HepG2 (cell line): Measurements from ENCODE around the gene ALK. TPM values are rescaled to one million over a fixed set of nuclear protein-coding genes. Genes with fewer than 3 reads are reported as not detected.

ENCODE experiments used
- ATAC-seq: fragments of 200-7000 bp; cut with Tn5 transposase; 3 replicates; pipeline ENCODE4 v1.9.1; 2020; ENCODE audit warnings: mild to moderate bottlenecking, moderate library complexity
- BruUV-seq: library from RNA; stranded (reverse); fragments of 400-500 nt; replicated peaks from 2 replicates; lab custom pipeline; 2021; lab: Mats Ljungman, UMichigan
- CTCF ChIA-PET: fragments of 300-600 bp; formaldehyde crosslinking; extraction: SDS; loops from one replicate; lab custom pipeline; 2021; ENCODE audit warnings: low total read pairs, inconsistent platforms, low intra/inter-chr PET ratio; lab: Yijun Ruan, JAX
- POLR2A ChIA-PET: fragments of 350-600 bp; sonication (Branson Sonifier 250); formaldehyde crosslinking; loops from one replicate; lab custom pipeline; 2020; ENCODE audit warnings: antibody characterized with exemption, inconsistent platforms; lab: Yijun Ruan, JAX
- DNase-seq: peaks from one replicate; pipeline ENCODE4 v3.0.0-alpha.2; 2015; ENCODE audit warnings: low spot score
- FAIRE-seq: peaks from 3 replicates; lab custom pipeline; 2011; peaks lifted over from hg19 to GRCh38; lab: Jason Lieb, UNC
- H2AFZ ChIP-seq: one replicate; pipeline ENCODE4 v1.6.1; 2011; ENCODE audit warnings: low read length, inconsistent platforms
- H3K27ac ChIP-seq: fragments of 300-600 bp; 3 replicates; pipeline ENCODE4 v1.8.0; 2011; ENCODE audit warnings: mixed run types, mild to moderate bottlenecking, mixed read lengths, low read length, inconsistent platforms; ENCODE audit not compliant: insufficient read depth; ENCODE audit errors: extremely low read length
- H3K27me3 ChIP-seq, 2 experiments: fragments of 200-600 bp in 1 of 2; 2 replicates in 1 of 2; 3 replicates in 1 of 2; pipeline versions ENCODE4 v1.6.0 to v1.8.0; 2011; ENCODE audit warnings: low read length in 2 of 2, mild to moderate bottlenecking in 2 of 2, moderate library complexity in 2 of 2, inconsistent platforms in 1 of 2; ENCODE audit not compliant: insufficient read depth in 2 of 2, control insufficient read depth in 1 of 2
- H3K36me3 ChIP-seq, 2 experiments: fragments of 200-600 bp in 1 of 2; replicated peaks in 1 of 2; 2 replicates in 1 of 2; 3 replicates in 1 of 2; pipeline versions ENCODE4 v1.5.1 to v1.8.0; 2011; ENCODE audit warnings: low read length in 2 of 2, inconsistent platforms in 1 of 2; ENCODE audit not compliant: insufficient read depth in 2 of 2, control insufficient read depth in 1 of 2
- H3K4me1 ChIP-seq: 2 replicates; pipeline ENCODE4 v1.5.1; 2012; ENCODE audit warnings: low read length, inconsistent platforms; ENCODE audit not compliant: insufficient read depth
- H3K4me2 ChIP-seq: 2 replicates; pipeline ENCODE4 v1.6.0; 2011; ENCODE audit warnings: low read depth, low read length, inconsistent platforms
- H3K4me3 ChIP-seq, 3 experiments: fragments of 200-600 bp in 1 of 3; sonication (generic), shearing (Covaris generic) in 1 of 3; replicated peaks in 1 of 3; 2 replicates each; pipeline ENCODE4 v1.5.1; 2011 to 2016; ENCODE audit warnings: low read length in 3 of 3, inconsistent platforms in 2 of 3, low read depth in 2 of 3, mild to moderate bottlenecking in 2 of 3, control low read depth in 1 of 3, mixed read lengths in 1 of 3; ENCODE audit not compliant: insufficient read depth in 1 of 3
- H3K79me2 ChIP-seq: one replicate; pipeline ENCODE4 v1.6.1; 2011; ENCODE audit warnings: low read length, inconsistent platforms; ENCODE audit not compliant: insufficient read depth
- H3K9ac ChIP-seq: 2 replicates; pipeline ENCODE4 v1.6.0; 2011; ENCODE audit warnings: mild to moderate bottlenecking, low read depth, low read length, inconsistent platforms; ENCODE audit not compliant: insufficient read depth
- H3K9me3 ChIP-seq: 2 replicates; pipeline ENCODE4 v1.5.1; 2012; ENCODE audit warnings: mild to moderate bottlenecking, low read length
- H4K20me1 ChIP-seq: 2 replicates; pipeline ENCODE4 v1.6.0; 2011; ENCODE audit warnings: inconsistent platforms, mild to moderate bottlenecking, low read length, moderate library complexity; ENCODE audit not compliant: insufficient read depth
- ARHGAP35 ChIP-seq: sonication (generic); formaldehyde crosslinking; IDR thresholded peaks from 2 replicates; pipeline ENCODE4 v1.9.0; 2022; ENCODE audit warnings: mild to moderate bottlenecking, inconsistent platforms, moderate library complexity, missing genetic modification reagents, borderline replicate concordance
- MED13 ChIP-seq: sonication (generic); formaldehyde crosslinking; IDR thresholded peaks from 2 replicates; pipeline ENCODE4 v1.5.0; 2020; ENCODE audit warnings: missing genetic modification reagents
- TBX2 ChIP-seq: sonication (generic); formaldehyde crosslinking; IDR thresholded peaks from 2 replicates; pipeline ENCODE4 v1.5.0; 2020; ENCODE audit warnings: missing genetic modification reagents, mild to moderate bottlenecking, borderline replicate concordance
- ZMYM4 ChIP-seq: sonication (generic); formaldehyde crosslinking; IDR thresholded peaks from 2 replicates; pipeline ENCODE4 v1.8.1; 2023; ENCODE audit warnings: mild to moderate bottlenecking, missing genetic modification reagents
- ZNF296 ChIP-seq: sonication (generic); formaldehyde crosslinking; conservative IDR thresholded peaks from 2 replicates; pipeline ENCODE4 v1.5.0; 2020; ENCODE audit warnings: mild to moderate bottlenecking, missing genetic modification reagents
- ZNF468 ChIP-seq: sonication (generic); formaldehyde crosslinking; IDR thresholded peaks from 2 replicates; pipeline ENCODE4 v1.8.0; 2022; ENCODE audit warnings: mild to moderate bottlenecking, moderate library complexity, missing genetic modification reagents
- ZNF556 ChIP-seq: sonication (generic); formaldehyde crosslinking; IDR thresholded peaks from 2 replicates; pipeline ENCODE4 v1.4.0; 2020; ENCODE audit warnings: mild to moderate bottlenecking, missing genetic modification reagents, borderline replicate concordance
- ZNF607 ChIP-seq: sonication (generic); formaldehyde crosslinking; IDR thresholded peaks from 2 replicates; pipeline ENCODE4 v1.5.1; 2020; ENCODE audit warnings: missing genetic modification reagents, mild to moderate bottlenecking, borderline replicate concordance
- WGBS: methylation state at CpG from one replicate; pipeline ENCODE4 v1.1.6; 2017; ENCODE audit warnings: low lambda C conversion rate; 5-methylcytosine and 5-hydroxymethylcytosine counted together
- in situ Hi-C: cut with HindIII; loops from 2 replicates; pipeline ENCODE4 v1.10.0; 2017; ENCODE audit warnings: low pct_unique_long_range_greater_than_20kb; ENCODE audit not compliant: extremely low pct_ligation_motif_present
- intact Hi-C: fragments of 100-400 bp; cut with micrococcal nuclease; formaldehyde crosslinking; loops from one replicate; pipeline ENCODE4 v1.10.0; 2022; ENCODE audit not compliant: unreplicated experiment
- polyA plus RNA-seq, 8 experiments: library from polyadenylated mRNA; depleted of rRNA in 3 of 8; stranded (reverse) in 7 of 8; unstranded in 1 of 8; fragments of >200 nt; fragmentation: Illumina TruSeq in 4 of 8; extraction: Trizol in 4 of 8; gene quantifications; 2 replicates each; pipeline versions ENCODE4 v1.2.1 to v1.2.3, GENCODE V29; 2011 to 2016; ENCODE audit warnings: low read depth in 4 of 8, missing spikeins in 1 of 8, mixed read lengths in 1 of 8; ENCODE audit not compliant: insufficient read depth in 1 of 8
- total RNA-seq, 5 experiments: library from RNA; depleted of rRNA; stranded (reverse); fragments of >200 nt; fragmentation: Illumina TruSeq; extraction: Trizol; gene quantifications; 2 replicates each; pipeline ENCODE4 v1.2.3, GENCODE V29; 2016; ENCODE audit warnings: low read depth in 1 of 5
- TF ChIP-seq, protein P1 (sequence below): sonication (generic); formaldehyde crosslinking; IDR thresholded peaks from 2 replicates; pipeline ENCODE4 v1.5.0; 2020; ENCODE audit warnings: missing genetic modification reagents
- TF ChIP-seq, protein P2 (sequence below): IDR thresholded peaks from 2 replicates; pipeline ENCODE4 v1.6.1; 2016; ENCODE audit warnings: missing biosample characterization, missing genetic modification reagents, low read depth
- TF ChIP-seq, protein P3 (sequence below): sonication (generic); formaldehyde crosslinking; IDR thresholded peaks from 2 replicates; pipeline ENCODE4 v1.4.0; 2020; ENCODE audit warnings: missing genetic modification reagents

ALK gene
- total and polyA plus RNA-seq, 2 of the 13 experiments (the other 11 are each of a cell fraction or from before 2014, with no cell fraction given) = not detected

DNA sequence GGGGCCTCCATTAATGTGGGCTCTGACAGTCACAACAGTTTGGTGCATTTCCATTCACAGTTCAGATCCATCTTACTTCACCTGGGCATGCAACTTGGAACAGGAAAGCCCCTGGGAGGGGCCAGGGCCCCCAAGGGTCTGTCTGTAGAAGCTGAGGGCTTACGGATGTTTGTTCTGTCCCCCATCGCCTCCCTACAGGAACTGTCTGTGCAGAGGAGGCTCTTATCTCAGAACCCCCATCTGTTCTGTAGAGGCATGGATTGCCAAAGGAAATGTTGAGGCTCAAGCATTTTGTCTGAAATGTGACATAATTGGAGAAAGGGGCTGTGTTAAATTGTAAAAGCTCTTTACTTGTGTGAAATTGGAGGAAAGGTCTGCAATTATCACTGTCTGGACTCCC is 471.9 kb downstream of the ALK start:
- ChIA-PET POLR2A (no interaction called here), CTCF (no interaction called here)
- no peak overlapping the region for H3K9ac ChIP-seq
- H3K4me1 ChIP-seq = no peaks in the 10 kb centered on the region
- H3K4me3 ChIP-seq = no peak overlapping the region
- intact Hi-C loops (no loop called here), in situ Hi-C loops (no loop called here)
- no peaks in the 10 kb centered on the region for H3K9me3 ChIP-seq
- H3K4me2 ChIP-seq = no peak overlapping the region
- no peak overlapping the region for H3K27ac ChIP-seq
- FAIRE-seq (no peak), DNase-seq (no peak)
- BruUV-seq = no TSS peak
- H2AFZ ChIP-seq = no peak overlapping the region
- WGBS = 58% methylated on average over 2 of the region's 2 CpGs
- no peaks in the 10 kb centered on the region for H4K20me1 ChIP-seq
- TF ChIP-seq, protein P1, sequence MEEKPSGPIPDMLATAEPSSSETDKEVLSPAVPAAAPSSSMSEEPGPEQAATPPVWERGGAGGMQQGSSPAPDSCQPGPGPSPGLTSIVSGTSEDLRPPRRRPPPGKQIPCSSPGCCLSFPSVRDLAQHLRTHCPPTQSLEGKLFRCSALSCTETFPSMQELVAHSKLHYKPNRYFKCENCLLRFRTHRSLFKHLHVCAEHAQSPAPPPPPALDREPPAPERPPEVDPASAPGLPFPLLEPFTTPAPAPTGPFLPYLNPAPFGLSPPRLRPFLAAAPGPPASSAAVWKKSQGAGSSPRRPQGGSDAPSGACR (CRISPR knock-in tag) = no peak
- TF ChIP-seq, all 625 proteins: peak for 0
- no peak for ATAC-seq
- Histone ChIP-seq H3K36me3 (no peaks in the 10 kb centered on the region), H3K79me2 (no peaks in the 10 kb centered on the region), H3K27me3 (peaks cover 1 to 11% of the 10 kb centered on the region in 2 experiments; a peak in 1 of 5 replicates)

DNA sequence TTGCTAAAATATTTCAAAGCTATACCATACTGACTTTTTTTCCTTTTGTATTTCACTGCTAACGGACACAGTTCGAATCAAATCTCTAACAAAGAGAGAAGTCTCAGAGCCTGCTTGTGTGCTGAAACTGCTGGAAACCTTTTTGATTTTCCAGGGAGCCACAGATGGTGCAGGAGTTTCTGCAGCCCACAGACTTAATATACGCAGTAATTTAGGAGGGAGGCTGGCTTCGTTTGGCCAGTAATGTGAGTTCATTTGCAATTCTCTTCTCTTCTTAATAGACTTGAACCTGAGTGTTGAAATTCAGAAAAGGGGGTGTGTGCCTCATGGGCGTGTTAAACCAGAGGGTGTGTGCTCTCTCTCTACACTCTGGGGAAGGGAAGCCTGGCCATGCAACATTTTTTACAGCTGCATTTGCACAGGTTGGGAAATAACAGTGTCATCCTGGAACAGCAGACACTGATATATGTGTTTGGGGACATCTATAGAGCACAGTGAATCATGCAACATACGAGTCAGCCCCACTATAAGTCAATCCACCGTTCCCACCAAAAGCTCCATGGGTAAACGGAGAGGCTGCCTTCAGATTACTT is 473.2 kb downstream of the ALK start:
- POLR2A ChIA-PET = no interaction called here
- ATAC-seq (no peak), FAIRE-seq (no peak), DNase-seq (no peak)
- Histone ChIP-seq H3K4me3 (no peak overlapping the region), H3K9me3 (no peaks in the 10 kb centered on the region), H3K27me3 (peaks cover 1 to 14% of the 10 kb centered on the region in 2 experiments; a peak in 2 of 5 replicates), H4K20me1 (no peaks in the 10 kb centered on the region), H3K36me3 (no peaks in the 10 kb centered on the region), H2AFZ (no peak overlapping the region), H3K4me2 (no peak overlapping the region), H3K4me1 (no peaks in the 10 kb centered on the region), H3K27ac (no peak overlapping the region), H3K79me2 (no peaks in the 10 kb centered on the region), H3K9ac (no peak overlapping the region)
- in situ Hi-C loops = no loop called here
- BruUV-seq = no TSS peak
- intact Hi-C loops = no loop called here
- 8% methylated on average over 8 of the region's 8 CpGs for WGBS
- CTCF ChIA-PET = no interaction called here
- TF ChIP-seq ZNF468 = no peak
- no peak for TF ChIP-seq ARHGAP35 (CRISPR knock-in tag)
- TF ChIP-seq, protein P2, sequence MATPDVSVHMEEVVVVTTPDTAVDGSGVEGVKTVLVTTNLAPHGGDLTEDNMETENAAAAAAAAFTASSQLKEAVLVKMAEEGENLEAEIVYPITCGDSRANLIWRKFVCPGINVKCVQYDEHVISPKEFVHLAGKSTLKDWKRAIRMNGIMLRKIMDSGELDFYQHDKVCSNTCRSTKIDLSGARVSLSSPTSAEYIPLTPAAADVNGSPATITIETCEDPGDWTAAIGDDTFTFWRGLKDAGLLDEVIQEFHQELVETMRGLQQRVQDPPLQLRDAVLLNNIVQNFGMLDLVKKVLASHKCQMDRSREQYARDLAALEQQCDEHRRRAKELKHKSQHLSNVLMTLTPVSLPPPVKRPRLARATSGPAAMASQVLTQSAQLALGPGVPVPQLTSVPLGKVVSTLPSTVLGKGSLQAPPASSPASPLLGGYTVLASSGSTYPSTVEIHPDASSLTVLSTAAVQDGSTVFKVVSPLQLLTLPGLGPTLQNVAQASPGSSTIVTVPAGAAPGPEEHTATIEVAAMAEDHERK (CRISPR knock-in tag) = no peak
- no peak for TF ChIP-seq MED13 (CRISPR knock-in tag)
- no peak for TF ChIP-seq ZNF296 (CRISPR knock-in tag)
- TF ChIP-seq ZMYM4 = no peak
- TF ChIP-seq ZNF607 (CRISPR knock-in tag) = no peak
- no peak for TF ChIP-seq ZNF556 (CRISPR knock-in tag)
- TF ChIP-seq, protein P3, sequence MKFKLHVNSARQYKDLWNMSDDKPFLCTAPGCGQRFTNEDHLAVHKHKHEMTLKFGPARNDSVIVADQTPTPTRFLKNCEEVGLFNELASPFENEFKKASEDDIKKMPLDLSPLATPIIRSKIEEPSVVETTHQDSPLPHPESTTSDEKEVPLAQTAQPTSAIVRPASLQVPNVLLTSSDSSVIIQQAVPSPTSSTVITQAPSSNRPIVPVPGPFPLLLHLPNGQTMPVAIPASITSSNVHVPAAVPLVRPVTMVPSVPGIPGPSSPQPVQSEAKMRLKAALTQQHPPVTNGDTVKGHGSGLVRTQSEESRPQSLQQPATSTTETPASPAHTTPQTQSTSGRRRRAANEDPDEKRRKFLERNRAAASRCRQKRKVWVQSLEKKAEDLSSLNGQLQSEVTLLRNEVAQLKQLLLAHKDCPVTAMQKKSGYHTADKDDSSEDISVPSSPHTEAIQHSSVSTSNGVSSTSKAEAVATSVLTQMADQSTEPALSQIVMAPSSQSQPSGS (CRISPR knock-in tag) = no peak
- TF ChIP-seq TBX2 = no peak
